HCT116 (cell line): ENCODE data around the gene SYNE4.

Source experiments
- CTCF ChIP-seq, 3 experiments: fragments of 200-600 bp in 1 of 3; sonication (generic) in 1 of 3; IDR thresholded peaks in 2 of 3; conservative IDR thresholded peaks in 1 of 3; 2 replicates each; pipeline ENCODE4 v1.5.1; 2012 to 2017; ENCODE audit warnings: low read depth in 2 of 3, low read length in 2 of 3, antibody characterized with exemption in 1 of 3, borderline replicate concordance in 1 of 3, control low read depth in 1 of 3, mild to moderate bottlenecking in 1 of 3, mixed read lengths in 1 of 3, mixed run types in 1 of 3, moderate library complexity in 1 of 3; ENCODE audit not compliant: insufficient read depth in 1 of 3
- EGR1 ChIP-seq: IDR thresholded peaks from 2 replicates; pipeline ENCODE4 v1.6.1; 2012; ENCODE audit warnings: low read depth
- POLR2A ChIP-seq: IDR thresholded peaks from 2 replicates; pipeline ENCODE4 v1.7.0; 2011; ENCODE audit warnings: borderline replicate concordance; ENCODE audit not compliant: insufficient read depth, insufficient read length; ENCODE audit errors: extremely low read depth
- POLR2AphosphoS5 ChIP-seq: IDR thresholded peaks from 2 replicates; pipeline ENCODE4 v1.6.1; 2011; ENCODE audit warnings: mild to moderate bottlenecking, low read depth, low read length, moderate library complexity
- SRF ChIP-seq: IDR thresholded peaks from 2 replicates; pipeline ENCODE4 v1.6.1; 2012; ENCODE audit warnings: low read depth
- YY1 ChIP-seq: IDR thresholded peaks from 2 replicates; pipeline ENCODE4 v1.6.1; 2011; ENCODE audit warnings: low read length, low read depth, moderate library complexity, mild to moderate bottlenecking; ENCODE audit not compliant: insufficient replicate concordance; ENCODE audit errors: extremely low read depth
- ZNF274 ChIP-seq: fragments of 200-500 bp; sonication (Bioruptor generic); IDR thresholded peaks from 2 replicates; pipeline ENCODE4 v1.6.1; 2014; ENCODE audit warnings: mild to moderate bottlenecking, low read depth, low read length, inconsistent platforms
- TF ChIP-seq, protein P1 (sequence below): IDR thresholded peaks from 2 replicates; pipeline ENCODE4 v1.6.1; 2012; ENCODE audit warnings: low read depth
- TF ChIP-seq, protein P2 (sequence below): IDR thresholded peaks from 2 replicates; pipeline ENCODE4 v1.6.1; 2012

DNA sequence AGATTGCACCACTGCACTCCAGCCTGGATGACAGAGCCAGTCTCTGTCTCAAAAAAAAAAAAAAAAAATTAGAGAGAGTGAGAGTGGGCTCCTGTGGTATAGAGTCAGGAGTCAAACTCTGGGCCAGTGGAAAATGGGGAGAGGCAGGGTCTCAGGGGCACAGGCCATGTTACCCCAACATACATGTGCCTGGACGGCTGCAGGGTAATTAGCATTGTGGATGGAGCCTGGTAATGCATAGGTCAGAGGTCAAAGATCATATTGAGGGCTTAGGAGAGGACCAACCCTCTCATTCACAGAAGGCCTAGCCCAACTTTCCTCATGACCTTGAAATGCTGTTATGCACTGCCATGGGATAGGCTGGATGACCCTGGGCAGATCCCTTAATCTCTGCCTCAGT lies 16.9 kb upstream of the SYNE4 start:
- TF ChIP-seq ZNF274: no peak
- no peak for TF ChIP-seq CTCF (IDR thresholded peaks at IDR 0.05 in 2 of 3, conservative IDR thresholded peaks at IDR 0.05 in 1 of 3; ENCODE audit: borderline replicate concordance in 1 of 3, insufficient read depth in 1 of 3, low read depth in 2 of 3, low read length in 2 of 3)
- TF ChIP-seq, protein P1, sequence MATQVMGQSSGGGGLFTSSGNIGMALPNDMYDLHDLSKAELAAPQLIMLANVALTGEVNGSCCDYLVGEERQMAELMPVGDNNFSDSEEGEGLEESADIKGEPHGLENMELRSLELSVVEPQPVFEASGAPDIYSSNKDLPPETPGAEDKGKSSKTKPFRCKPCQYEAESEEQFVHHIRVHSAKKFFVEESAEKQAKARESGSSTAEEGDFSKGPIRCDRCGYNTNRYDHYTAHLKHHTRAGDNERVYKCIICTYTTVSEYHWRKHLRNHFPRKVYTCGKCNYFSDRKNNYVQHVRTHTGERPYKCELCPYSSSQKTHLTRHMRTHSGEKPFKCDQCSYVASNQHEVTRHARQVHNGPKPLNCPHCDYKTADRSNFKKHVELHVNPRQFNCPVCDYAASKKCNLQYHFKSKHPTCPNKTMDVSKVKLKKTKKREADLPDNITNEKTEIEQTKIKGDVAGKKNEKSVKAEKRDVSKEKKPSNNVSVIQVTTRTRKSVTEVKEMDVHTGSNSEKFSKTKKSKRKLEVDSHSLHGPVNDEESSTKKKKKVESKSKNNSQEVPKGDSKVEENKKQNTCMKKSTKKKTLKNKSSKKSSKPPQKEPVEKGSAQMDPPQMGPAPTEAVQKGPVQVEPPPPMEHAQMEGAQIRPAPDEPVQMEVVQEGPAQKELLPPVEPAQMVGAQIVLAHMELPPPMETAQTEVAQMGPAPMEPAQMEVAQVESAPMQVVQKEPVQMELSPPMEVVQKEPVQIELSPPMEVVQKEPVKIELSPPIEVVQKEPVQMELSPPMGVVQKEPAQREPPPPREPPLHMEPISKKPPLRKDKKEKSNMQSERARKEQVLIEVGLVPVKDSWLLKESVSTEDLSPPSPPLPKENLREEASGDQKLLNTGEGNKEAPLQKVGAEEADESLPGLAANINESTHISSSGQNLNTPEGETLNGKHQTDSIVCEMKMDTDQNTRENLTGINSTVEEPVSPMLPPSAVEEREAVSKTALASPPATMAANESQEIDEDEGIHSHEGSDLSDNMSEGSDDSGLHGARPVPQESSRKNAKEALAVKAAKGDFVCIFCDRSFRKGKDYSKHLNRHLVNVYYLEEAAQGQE: no peak
- no peak for TF ChIP-seq POLR2AphosphoS5
- no peak for TF ChIP-seq POLR2A
- TF ChIP-seq YY1: no peak
- TF ChIP-seq, protein P2, sequence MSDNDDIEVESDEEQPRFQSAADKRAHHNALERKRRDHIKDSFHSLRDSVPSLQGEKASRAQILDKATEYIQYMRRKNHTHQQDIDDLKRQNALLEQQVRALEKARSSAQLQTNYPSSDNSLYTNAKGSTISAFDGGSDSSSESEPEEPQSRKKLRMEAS: no peak
- TF ChIP-seq SRF: no peak
- no peak for TF ChIP-seq EGR1
